GM12801 (cell line): ENCODE data around the gene CBR1.

Experiments used
- TF ChIP-seq, protein P1 (sequence below): IDR thresholded peaks from one replicate; pipeline ENCODE4 v1.5.1; 2011; ENCODE audit warnings: control low read depth; ENCODE audit not compliant: insufficient read length; ENCODE audit errors: extremely low read depth

CBR1 gene

DNA sequence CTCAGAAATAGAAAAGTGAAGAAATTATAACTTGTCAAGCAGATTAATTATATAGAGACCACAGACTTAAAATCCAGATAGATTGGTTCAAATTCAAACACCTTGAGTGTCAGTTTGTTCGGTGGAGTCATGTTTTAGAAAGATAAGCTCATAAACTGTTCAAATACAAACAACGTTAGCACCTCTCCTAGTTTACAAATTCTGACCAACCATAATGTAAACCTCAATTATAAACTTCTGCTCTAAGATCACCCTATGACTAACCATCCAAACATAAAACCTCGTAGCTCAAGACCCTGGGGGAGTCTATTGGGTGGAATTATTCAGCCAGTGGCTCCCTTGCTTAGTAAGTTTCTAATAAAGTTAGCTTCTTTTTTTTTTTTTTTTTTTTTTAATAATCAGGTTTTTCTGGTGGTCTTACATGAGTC, 12.4 kb downstream of the CBR1 start:
- TF ChIP-seq, protein P1, sequence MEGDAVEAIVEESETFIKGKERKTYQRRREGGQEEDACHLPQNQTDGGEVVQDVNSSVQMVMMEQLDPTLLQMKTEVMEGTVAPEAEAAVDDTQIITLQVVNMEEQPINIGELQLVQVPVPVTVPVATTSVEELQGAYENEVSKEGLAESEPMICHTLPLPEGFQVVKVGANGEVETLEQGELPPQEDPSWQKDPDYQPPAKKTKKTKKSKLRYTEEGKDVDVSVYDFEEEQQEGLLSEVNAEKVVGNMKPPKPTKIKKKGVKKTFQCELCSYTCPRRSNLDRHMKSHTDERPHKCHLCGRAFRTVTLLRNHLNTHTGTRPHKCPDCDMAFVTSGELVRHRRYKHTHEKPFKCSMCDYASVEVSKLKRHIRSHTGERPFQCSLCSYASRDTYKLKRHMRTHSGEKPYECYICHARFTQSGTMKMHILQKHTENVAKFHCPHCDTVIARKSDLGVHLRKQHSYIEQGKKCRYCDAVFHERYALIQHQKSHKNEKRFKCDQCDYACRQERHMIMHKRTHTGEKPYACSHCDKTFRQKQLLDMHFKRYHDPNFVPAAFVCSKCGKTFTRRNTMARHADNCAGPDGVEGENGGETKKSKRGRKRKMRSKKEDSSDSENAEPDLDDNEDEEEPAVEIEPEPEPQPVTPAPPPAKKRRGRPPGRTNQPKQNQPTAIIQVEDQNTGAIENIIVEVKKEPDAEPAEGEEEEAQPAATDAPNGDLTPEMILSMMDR: no peak

DNA sequence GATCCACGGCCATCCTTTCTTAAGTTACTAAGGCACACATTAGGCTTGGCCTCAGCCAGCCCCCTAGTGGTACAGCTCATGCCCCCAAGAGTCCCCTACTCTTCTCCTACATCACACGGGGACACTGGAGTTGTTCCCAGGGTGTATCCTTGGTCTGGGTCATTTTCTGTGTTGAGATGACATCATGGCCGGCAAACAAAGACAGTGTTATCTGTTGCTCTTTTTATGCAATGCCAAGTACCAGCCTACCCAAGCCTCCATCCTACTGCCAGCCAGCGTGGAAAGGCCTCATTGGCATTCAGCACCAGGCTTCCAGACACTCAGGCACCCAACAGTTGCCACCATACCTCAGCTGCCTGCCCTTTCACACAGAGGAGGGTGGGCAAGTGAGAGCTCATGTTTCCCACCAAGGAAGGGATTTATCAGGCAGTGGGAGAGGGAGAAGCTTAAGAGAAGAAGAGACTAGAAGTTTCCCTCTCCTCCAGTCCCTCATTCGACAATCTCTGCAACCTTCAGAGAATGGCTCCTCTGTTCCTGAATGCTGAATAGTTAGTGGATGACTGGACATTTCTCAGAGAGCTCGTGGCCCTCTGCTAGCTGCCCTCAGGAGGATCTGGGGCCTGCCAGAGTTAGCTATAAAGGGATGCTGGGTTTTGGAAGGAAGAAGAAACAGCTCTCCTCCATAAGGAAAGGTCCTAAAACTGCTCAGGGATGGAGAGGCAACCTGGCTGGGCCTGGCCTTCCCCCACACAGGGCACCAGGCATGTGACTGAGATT, 17.7 kb downstream of the CBR1 start:
- TF ChIP-seq, protein P1: no peak

DNA sequence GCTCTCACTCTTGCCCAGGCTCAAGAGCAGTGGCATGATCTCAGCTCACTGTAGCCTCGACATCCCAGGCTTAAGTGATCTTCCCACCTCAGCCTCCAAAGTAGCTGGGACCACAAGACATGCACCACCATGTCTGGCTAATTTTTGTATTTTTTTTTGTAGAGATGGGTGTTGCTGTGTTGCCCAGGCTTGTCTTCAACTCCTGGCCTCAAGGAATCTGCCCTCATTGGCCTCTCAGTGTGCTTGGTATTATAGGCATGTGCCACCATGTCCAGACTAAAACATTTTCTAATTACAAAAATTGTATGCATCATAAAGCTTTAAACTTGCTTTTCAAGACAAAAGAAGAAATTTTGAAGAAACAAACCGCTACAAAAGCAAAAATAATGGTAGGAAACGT, 20.1 kb downstream of the CBR1 start:
- TF ChIP-seq, protein P1: no peak

DNA sequence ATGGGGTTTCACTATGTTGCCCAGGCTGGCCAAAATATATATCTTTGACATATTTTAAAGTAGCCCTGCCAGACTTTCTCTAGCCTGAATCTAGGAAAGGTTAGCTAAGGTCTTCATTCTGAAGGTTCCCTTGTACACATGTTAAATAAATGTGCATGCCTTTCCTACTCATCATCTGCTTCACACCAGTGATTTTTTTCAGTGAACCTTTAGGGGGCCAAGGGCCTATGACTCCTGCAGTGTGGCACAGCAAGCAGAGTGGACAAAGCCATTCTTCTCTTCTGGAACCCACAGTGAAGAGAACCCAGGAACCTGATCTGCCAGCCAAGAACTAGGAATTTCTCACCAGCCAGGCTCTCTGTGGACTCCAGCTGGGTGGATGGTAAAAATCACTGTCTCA, 22.9 kb downstream of the CBR1 start:
- TF ChIP-seq, protein P1: no peak

DNA sequence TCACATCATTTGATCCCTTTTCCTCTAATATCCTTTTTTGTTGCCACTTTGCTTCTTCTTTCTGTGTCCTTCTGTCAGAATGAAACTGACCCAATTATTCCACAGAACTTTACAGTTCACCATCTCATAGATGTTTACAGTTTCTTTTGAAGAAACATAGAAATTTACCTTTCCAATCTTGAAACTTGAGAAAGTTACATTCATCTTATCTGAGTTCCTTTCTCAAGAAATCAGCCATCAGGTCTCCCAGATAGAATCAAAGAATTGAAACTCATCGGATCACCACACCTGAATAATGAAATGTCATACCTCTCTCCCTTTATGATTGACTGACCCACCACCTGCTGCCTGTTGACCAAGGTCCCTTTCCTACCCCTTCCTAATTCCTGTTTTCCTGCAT, 23.7 kb downstream of the CBR1 start:
- TF ChIP-seq, protein P1: no peak

DNA sequence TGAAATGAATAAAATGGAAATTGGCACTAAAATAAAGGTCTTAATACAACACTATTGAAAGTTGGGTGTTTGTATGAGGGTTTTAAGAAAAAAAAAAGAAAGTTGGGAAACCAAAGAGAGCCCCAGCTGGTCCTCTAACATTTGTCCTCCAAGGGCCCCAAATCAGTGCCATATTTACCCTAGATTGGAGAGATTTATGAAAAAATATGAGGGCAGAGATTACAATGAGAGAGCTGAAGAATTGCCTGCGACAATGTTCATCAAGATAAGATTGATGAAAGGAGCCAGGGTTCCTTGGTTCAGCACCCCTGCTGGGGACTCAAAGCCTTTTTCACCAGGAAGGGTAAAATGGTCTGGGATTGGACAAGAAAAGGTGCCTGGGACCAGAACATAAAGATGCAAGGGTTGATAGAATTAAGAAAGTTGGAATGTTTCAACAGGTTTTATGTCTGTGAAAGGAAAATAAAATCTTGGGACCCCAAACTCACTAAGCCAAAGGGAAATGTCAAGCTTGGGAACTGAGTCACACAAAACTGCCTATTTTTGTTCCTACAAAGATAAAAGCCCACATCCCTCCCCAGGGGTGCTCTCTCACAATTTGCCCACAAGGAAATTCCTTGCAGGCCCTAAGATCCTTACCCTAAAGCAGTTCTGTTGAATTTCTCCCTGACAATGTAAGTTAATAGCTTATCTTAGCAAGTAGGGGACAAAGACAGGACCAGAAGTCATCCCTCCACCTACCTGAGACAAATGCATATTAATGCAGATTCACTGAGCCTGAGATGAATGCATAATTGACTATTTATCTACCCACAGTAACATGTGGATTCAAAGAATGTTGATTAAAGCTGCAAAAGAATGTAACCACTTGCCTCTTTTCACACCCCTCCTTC, 26.8 kb downstream of the CBR1 start:
- TF ChIP-seq, protein P1: no peak

DNA sequence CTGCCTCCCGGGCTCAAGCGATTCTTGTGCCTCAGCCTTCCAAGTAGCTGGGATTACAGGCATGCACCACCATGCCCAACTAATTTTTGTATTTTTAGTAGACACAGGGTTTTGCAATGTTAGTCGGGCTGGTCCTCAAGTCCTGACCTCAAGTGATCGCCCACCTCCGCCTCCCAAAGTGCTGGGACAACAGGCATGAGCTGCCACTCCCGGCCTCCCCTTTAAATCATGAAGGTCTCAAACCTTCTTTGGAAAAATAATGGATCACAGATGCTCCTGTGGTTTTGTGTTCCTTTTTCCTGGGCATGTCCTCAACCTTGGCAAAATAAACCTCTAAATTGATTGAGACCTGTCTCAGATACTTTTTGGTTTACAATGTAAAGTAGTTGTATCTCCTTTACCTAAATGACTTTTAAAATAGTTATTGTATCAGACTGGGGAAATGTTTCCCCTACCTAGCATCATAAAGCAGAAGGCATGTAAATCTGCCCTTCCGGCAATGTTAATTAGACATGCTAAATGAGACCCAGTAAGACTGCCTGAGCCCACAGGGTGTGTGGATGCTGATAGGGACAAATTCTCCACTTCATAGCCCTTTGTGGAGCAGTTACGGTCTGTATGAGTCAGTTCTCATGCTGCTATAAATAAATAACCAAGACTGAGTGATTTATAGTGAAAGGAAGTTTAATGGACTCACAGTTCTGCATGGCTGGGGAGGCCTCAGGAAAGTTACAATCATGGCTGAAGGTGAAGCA, 27.8 kb downstream of the CBR1 start:
- TF ChIP-seq, protein P1: no peak
